ENCODE measurements around the gene CAPN5.

Gene CAPN5

GRCh38 chr11:77121096-77121640 is 54.4 kb downstream of the CAPN5 start:
- H3K4me3 ChIP-seq (ENCODE audit: low read length) = no peak overlapping the region
- no peaks in the 10 kb centered on the region for H3K4me1 ChIP-seq (ENCODE audit: control insufficient read depth, insufficient read depth, low read length)
- H3K27me3 ChIP-seq (ENCODE audit: control insufficient read depth, insufficient read depth, low read length) = no peaks in the 10 kb centered on the region
- peaks cover 32% of the 10 kb centered on the region for H3K36me3 ChIP-seq (ENCODE audit: control insufficient read depth, insufficient read depth, low read length)
- H3K9me3 ChIP-seq (ENCODE audit: control insufficient read depth, low read length) = no peaks in the 10 kb centered on the region
- no peak overlapping the region for H3K9ac ChIP-seq (ENCODE audit: low read length)

DNA sequence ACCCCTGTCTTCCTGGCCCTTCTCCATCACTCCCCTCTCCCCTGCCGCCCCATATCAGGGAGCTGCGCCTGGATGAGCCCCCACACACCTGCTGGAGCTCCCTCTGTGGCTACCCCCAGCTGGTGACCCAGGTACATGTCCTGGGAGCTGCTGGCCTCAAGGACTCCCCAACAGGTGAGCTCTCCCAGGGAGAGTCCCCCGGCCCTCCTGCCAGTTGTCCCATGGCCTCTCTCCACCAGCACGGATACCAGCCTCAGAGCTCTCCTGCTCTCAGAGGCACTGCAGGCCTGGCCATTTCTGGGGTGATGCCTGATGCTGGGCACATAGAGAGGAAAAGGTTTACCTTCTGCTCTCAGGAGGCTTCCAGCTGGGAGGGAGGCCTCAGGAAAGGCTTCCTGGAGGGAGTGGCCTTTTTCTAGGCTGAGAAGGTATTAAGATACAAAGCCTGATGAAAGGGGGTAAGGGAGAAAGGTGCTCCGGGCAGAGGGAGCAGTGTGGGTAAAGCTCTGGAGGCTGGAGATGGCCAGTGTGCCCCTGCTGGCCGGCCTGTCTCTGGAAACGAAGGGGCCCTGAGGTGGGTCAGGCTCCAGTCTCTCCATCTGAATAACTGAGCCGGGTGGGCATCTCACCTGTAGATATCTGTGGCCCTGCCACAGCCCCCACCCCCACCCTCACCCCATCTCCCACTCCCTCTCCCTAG is 55.3 kb downstream of the CAPN5 start:
- Histone ChIP-seq H3K27me3 (ENCODE audit: control insufficient read depth, insufficient read depth, low read length) (no peaks in the 10 kb centered on the region), H3K36me3 (ENCODE audit: control insufficient read depth, insufficient read depth, low read length) (peaks cover 32% of the 10 kb centered on the region), H3K4me3 (ENCODE audit: low read length) (no peak overlapping the region), H3K4me1 (ENCODE audit: control insufficient read depth, insufficient read depth, low read length) (peaks cover 8% of the 10 kb centered on the region), H3K9me3 (ENCODE audit: control insufficient read depth, low read length) (no peaks in the 10 kb centered on the region), H3K9ac (ENCODE audit: low read length) (no peak overlapping the region)

- peaks cover 14% of the 10 kb centered on the region for H3K4me1 ChIP-seq (ENCODE audit: control insufficient read depth, insufficient read depth, low read length)
- peaks cover 32% of the 10 kb centered on the region for H3K36me3 ChIP-seq (ENCODE audit: control insufficient read depth, insufficient read depth, low read length)
- no peak overlapping the region for H3K9ac ChIP-seq (ENCODE audit: low read length)
- no peaks in the 10 kb centered on the region for H3K9me3 ChIP-seq (ENCODE audit: control insufficient read depth, low read length)
- no peaks in the 10 kb centered on the region for H3K27me3 ChIP-seq (ENCODE audit: control insufficient read depth, insufficient read depth, low read length)
- no peak overlapping the region for H3K4me3 ChIP-seq (ENCODE audit: low read length)
Measured at GRCh38 chr11:77122576-77123212, 55.9 kb downstream of the CAPN5 start.

DNA sequence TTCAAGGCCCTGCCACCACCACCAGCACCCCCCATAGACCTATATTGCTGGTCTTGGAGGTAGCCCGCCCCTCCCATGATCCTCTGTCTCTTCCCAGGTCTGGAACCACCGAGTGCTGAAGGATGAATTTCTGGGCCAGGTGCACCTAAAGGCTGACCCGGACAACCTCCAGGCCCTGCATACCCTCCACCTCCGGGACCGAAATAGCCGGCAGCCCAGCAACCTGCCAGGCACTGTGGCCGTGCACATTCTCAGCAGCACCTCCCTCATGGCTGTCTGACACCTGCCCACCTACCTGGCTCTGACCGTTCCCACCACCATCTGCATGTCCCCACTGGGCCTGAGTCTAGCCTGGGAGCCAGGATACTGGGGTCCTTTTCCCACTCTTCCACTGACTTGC is 56.8 kb downstream of the CAPN5 start:
- Histone ChIP-seq H3K9ac (ENCODE audit: low read length) (no peak overlapping the region), H3K36me3 (ENCODE audit: control insufficient read depth, insufficient read depth, low read length) (peaks cover 26% of the 10 kb centered on the region), H3K9me3 (ENCODE audit: control insufficient read depth, low read length) (no peaks in the 10 kb centered on the region), H3K4me1 (ENCODE audit: control insufficient read depth, insufficient read depth, low read length) (peaks cover 20% of the 10 kb centered on the region), H3K27me3 (ENCODE audit: control insufficient read depth, insufficient read depth, low read length) (no peaks in the 10 kb centered on the region), H3K4me3 (ENCODE audit: low read length) (no peak overlapping the region)

DNA sequence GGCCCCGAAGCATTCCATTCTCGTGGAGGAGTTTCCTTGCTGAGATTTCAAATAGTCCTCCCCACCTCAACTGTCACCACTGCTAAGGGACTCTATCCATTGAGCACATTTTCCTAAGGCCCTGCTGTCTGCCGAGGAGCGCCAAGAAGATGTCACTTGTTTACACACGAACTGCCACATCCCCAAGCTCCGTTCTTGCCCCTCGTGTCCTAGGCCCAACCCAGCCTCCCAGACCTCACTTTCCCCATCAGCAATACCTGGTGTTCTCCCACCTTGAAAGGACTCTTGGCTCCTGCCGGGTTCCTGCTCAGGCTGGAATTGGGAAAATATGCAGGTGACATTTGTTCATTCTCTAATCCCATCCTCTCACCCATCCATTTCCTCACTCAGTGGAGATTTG is 57.3 kb downstream of the CAPN5 start:
- peaks cover 20% of the 10 kb centered on the region for H3K4me1 ChIP-seq (ENCODE audit: control insufficient read depth, insufficient read depth, low read length)
- H3K9me3 ChIP-seq (ENCODE audit: control insufficient read depth, low read length) = no peaks in the 10 kb centered on the region
- no peaks in the 10 kb centered on the region for H3K27me3 ChIP-seq (ENCODE audit: control insufficient read depth, insufficient read depth, low read length)
- H3K36me3 ChIP-seq (ENCODE audit: control insufficient read depth, insufficient read depth, low read length) = peaks cover 26% of the 10 kb centered on the region
- H3K9ac ChIP-seq (ENCODE audit: low read length) = no peak overlapping the region
- no peak overlapping the region for H3K4me3 ChIP-seq (ENCODE audit: low read length)

GRCh38 chr11:77124488-77124887 is 57.7 kb downstream of the CAPN5 start:
- H3K4me3 ChIP-seq (ENCODE audit: low read length) = no peak overlapping the region
- peaks cover 26% of the 10 kb centered on the region for H3K36me3 ChIP-seq (ENCODE audit: control insufficient read depth, insufficient read depth, low read length)

DNA sequence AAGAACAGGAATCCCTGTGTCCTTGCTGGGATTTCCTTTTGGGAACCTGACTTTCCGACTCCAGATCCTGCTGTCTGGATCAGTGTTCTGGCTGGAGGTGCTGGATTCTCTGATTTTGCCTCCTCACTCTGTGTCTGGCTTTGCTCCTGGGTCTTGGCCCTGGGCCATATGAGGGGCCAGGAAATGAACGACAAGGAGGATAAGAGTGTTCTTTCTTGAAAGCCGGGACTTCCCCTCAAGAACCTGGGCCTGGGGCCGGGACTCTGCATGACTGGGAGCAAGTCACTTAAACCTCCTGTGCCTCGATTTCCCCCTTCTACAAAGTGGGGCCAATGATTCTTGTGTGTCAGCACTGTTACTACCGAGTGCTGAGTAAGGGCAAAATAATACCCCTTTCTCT is 58.4 kb downstream of the CAPN5 start:
- Histone ChIP-seq H3K27me3 (ENCODE audit: control insufficient read depth, insufficient read depth, low read length) (no peaks in the 10 kb centered on the region), H3K4me3 (ENCODE audit: low read length) (no peak overlapping the region), H3K9ac (ENCODE audit: low read length) (no peak overlapping the region), H3K4me1 (ENCODE audit: control insufficient read depth, insufficient read depth, low read length) (peaks cover 20% of the 10 kb centered on the region), H3K36me3 (ENCODE audit: control insufficient read depth, insufficient read depth, low read length) (peaks cover 25% of the 10 kb centered on the region), H3K9me3 (ENCODE audit: control insufficient read depth, low read length) (no peaks in the 10 kb centered on the region)

More at GRCh38 chr11:77124488-77124887, 57.7 kb downstream of the CAPN5 start:
- H3K9me3 ChIP-seq (ENCODE audit: control insufficient read depth, low read length) = no peaks in the 10 kb centered on the region
- peaks cover 20% of the 10 kb centered on the region for H3K4me1 ChIP-seq (ENCODE audit: control insufficient read depth, insufficient read depth, low read length)
- no peaks in the 10 kb centered on the region for H3K27me3 ChIP-seq (ENCODE audit: control insufficient read depth, insufficient read depth, low read length)
- H3K9ac ChIP-seq (ENCODE audit: low read length) = no peak overlapping the region

GRCh38 chr11:77125695-77126094 is 58.9 kb downstream of the CAPN5 start:
- Histone ChIP-seq H3K9ac (ENCODE audit: low read length) (no peak overlapping the region), H3K4me3 (ENCODE audit: low read length) (no peak overlapping the region), H3K9me3 (ENCODE audit: control insufficient read depth, low read length) (no peaks in the 10 kb centered on the region), H3K4me1 (ENCODE audit: control insufficient read depth, insufficient read depth, low read length) (peaks cover 20% of the 10 kb centered on the region), H3K36me3 (ENCODE audit: control insufficient read depth, insufficient read depth, low read length) (peaks cover 20% of the 10 kb centered on the region), H3K27me3 (ENCODE audit: control insufficient read depth, insufficient read depth, low read length) (no peaks in the 10 kb centered on the region)

DNA sequence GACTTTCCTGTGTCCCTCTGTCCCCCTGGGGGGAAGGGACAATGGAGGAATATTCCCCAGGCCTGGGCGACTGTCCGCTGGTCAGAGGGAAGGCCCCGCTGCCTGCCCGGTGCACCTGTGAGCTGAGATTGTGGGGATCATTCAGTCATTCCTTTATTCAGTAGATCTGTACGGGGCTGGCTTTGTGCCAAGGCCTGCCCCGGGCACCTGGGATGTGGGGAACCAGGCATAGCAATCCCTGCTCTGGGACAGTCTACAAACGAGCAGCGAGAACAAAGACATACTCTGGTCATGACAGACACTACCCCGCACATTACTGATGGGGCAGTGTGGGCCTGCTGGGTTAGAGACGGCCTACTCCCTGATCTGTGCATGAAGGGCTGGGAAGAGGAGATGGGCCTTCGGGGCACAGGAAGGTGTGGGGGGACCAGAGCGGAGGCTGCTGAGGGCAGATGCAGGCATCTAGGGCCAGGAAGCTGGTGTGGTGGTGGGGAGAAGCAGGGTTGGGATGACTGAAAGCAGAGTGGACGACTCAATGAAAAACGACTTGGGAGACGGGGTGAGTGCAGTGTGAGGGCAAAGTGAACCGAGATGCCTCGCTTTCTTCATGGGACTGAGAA is 59.5 kb downstream of the CAPN5 start:
- Histone ChIP-seq H3K4me3 (ENCODE audit: low read length) (no peak overlapping the region), H3K27me3 (ENCODE audit: control insufficient read depth, insufficient read depth, low read length) (no peaks in the 10 kb centered on the region), H3K4me1 (ENCODE audit: control insufficient read depth, insufficient read depth, low read length) (peaks cover 20% of the 10 kb centered on the region), H3K36me3 (ENCODE audit: control insufficient read depth, insufficient read depth, low read length) (peaks cover 14% of the 10 kb centered on the region), H3K9me3 (ENCODE audit: control insufficient read depth, low read length) (no peaks in the 10 kb centered on the region), H3K9ac (ENCODE audit: low read length) (no peak overlapping the region)

GRCh38 chr11:77126861-77127234 is 60.1 kb downstream of the CAPN5 start:
- Histone ChIP-seq H3K4me1 (ENCODE audit: control insufficient read depth, insufficient read depth, low read length) (peaks cover 20% of the 10 kb centered on the region), H3K36me3 (ENCODE audit: control insufficient read depth, insufficient read depth, low read length) (peaks cover 9% of the 10 kb centered on the region), H3K9me3 (ENCODE audit: control insufficient read depth, low read length) (no peaks in the 10 kb centered on the region), H3K9ac (ENCODE audit: low read length) (peak overlapping the region; percentile 17), H3K27me3 (ENCODE audit: control insufficient read depth, insufficient read depth, low read length) (no peaks in the 10 kb centered on the region), H3K4me3 (ENCODE audit: low read length) (peak overlapping the region; percentile 2)

DNA sequence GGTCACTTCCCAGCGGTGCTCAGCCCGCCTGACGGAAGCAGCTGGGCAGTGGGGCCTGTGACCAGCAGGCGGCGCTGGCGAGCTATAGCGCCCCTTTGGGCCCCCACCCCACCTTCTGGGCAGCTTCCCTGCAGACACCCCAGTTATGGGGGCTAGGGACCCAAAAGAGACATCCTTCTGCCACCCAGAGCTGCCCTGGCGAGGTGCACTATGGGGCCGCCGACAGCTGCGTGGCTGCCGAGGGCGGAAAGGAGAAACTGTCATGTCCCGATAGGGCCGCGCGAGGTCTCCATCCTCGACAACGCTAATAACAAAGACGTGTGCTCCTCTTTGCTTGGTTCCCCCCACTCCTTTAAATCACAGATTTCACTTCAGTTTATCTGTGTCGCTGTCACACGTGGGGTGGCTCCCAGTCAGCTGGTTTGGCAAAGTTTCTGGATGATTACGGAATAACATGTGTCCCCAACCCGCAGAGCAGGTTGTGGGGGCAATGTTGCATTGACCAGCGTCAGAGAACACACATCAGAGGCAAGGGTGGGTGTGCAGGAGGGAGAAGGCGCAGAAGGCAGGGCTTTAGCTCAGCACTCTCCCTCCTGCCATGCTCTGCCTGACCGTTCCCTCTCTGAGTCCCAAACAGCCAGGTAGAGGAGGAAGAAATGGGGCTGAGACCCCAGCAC is 60.6 kb downstream of the CAPN5 start:
- no peaks in the 10 kb centered on the region for H3K27me3 ChIP-seq (ENCODE audit: control insufficient read depth, insufficient read depth, low read length)
- H3K4me3 ChIP-seq (ENCODE audit: low read length) = peak overlapping the region; percentile 2
- H3K36me3 ChIP-seq (ENCODE audit: control insufficient read depth, insufficient read depth, low read length) = peaks cover 7% of the 10 kb centered on the region
- H3K9me3 ChIP-seq (ENCODE audit: control insufficient read depth, low read length) = no peaks in the 10 kb centered on the region
- peak overlapping the region; percentile 17 for H3K9ac ChIP-seq (ENCODE audit: low read length)
- H3K4me1 ChIP-seq (ENCODE audit: control insufficient read depth, insufficient read depth, low read length) = peaks cover 20% of the 10 kb centered on the region
